BJ (cell line): ENCODE results near the gene ABLIM2. TPM values are rescaled to one million over a fixed set of nuclear protein-coding genes. Genes with fewer than 3 reads are reported as not detected.

Experiments
- CTCF ChIA-PET: fragments of 350-600 bp; formaldehyde crosslinking; extraction: SDS; loops from one replicate; lab custom pipeline; 2021; ENCODE audit warnings: antibody characterized with exemption, inconsistent platforms; lab: Yijun Ruan, JAX
- POLR2A ChIA-PET: fragments of 300-600 bp; sonication (Branson Sonifier 250); formaldehyde crosslinking; extraction: SDS; loops from one replicate; lab custom pipeline; 2021; ENCODE audit warnings: antibody characterized with exemption; lab: Charles Lee
- DNase-seq: peaks from one replicate; pipeline ENCODE4 v3.0.0-alpha.2; 2011; ENCODE audit warnings: low read depth
- H3K27me3 ChIP-seq: 2 replicates; pipeline ENCODE4 v1.6.0; 2011; ENCODE audit warnings: low read length; ENCODE audit not compliant: control insufficient read depth, insufficient read depth
- H3K36me3 ChIP-seq: 2 replicates; pipeline ENCODE4 v1.5.1; 2011; ENCODE audit warnings: low read length; ENCODE audit not compliant: control insufficient read depth, insufficient read depth
- H3K4me3 ChIP-seq: 2 replicates; pipeline ENCODE4 v1.5.1; 2011; ENCODE audit warnings: low read depth, mild to moderate bottlenecking, control low read depth, low read length
- CTCF ChIP-seq: IDR thresholded peaks from 2 replicates; pipeline ENCODE4 v1.5.1; 2011; ENCODE audit warnings: low read depth, mild to moderate bottlenecking, control low read depth, inconsistent platforms, low read length, moderate library complexity; ENCODE audit not compliant: insufficient read depth
- polyA plus RNA-seq: library from polyadenylated mRNA; depleted of rRNA; stranded (reverse); fragments of >200 nt; gene quantifications from 2 replicates; pipeline ENCODE4 v1.2.3, GENCODE V29; 2011

Gene ABLIM2
- polyA plus RNA-seq, 1 experiment = 0.07 TPM

DNA sequence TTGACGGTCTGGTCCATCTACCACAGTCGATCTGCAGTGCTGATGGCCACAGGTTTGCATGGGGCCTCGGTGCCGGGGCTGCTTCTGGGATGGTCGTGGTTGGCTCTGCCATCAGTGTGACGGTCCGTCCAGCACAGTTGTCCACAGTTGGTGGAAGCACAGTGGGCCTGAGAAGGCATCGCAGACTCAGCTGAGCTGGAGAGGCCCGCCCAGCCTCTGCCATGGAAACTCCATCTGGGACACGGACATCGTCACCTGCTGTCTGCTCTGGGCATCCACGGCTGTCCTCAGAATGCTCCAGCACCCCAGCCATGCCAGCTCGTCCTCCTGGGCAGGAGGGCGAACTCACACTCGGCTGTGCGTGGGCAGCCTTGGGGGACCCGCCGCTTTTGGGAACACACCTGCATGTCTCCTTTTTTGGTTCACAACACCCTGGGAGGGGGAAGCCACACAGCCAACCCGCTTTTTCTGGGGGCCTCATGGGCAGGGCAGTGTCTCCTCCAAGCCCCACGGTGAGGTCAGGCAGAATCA is 33.0 kb downstream of the ABLIM2 start:
- Histone ChIP-seq H3K4me3 (no peak overlapping the region), H3K27me3 (no peaks in the 10 kb centered on the region; the same call in none of the 2 replicates), H3K36me3 (no peaks in the 10 kb centered on the region)
- POLR2A ChIA-PET = no interaction called here
- no peak for DNase-seq
- CTCF ChIA-PET = no interaction called here
- no peak for TF ChIP-seq CTCF

- no peak for TF ChIP-seq CTCF
- POLR2A ChIA-PET = no interaction called here
- no peak for DNase-seq
- Histone ChIP-seq H3K27me3 (no peaks in the 10 kb centered on the region; the same call in none of the 2 replicates), H3K4me3 (no peak overlapping the region), H3K36me3 (no peaks in the 10 kb centered on the region)
- CTCF ChIA-PET = no interaction called here
Observed at GRCh38 chr4:8123870-8124269, 34.7 kb downstream of the ABLIM2 start.

DNA sequence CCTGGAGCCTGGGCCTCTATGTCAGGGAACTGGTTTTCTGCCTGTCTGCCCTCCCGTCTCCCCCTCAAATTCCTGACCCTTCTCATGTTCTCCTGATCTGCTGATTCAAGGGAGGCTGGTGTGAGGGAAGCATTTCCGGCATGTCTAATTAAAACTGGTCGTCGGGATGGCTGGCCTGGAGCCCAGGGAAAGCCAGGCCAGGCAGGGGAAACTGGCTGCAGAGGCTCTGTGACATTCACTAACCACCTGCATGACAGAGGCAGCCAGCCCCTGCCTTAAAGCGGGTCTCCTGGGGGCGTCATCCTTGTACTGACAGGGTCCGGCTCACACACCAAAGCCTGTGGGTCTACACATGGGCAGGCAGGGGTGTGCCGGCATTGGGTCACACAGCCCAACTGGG is 35.2 kb downstream of the ABLIM2 start:
- H3K36me3 ChIP-seq = no peaks in the 10 kb centered on the region
- POLR2A ChIA-PET = no interaction called here
- H3K4me3 ChIP-seq = no peak overlapping the region
- no peak for TF ChIP-seq CTCF
- no peaks in the 10 kb centered on the region; the same call in none of the 2 replicates for H3K27me3 ChIP-seq
- no peak for DNase-seq
- CTCF ChIA-PET = no interaction called here

- Histone ChIP-seq H3K27me3 (no peaks in the 10 kb centered on the region; the same call in none of the 2 replicates), H3K4me3 (no peak overlapping the region), H3K36me3 (no peaks in the 10 kb centered on the region)
- DNase-seq = no peak
- TF ChIP-seq CTCF = no peak
- CTCF ChIA-PET = no interaction called here
- POLR2A ChIA-PET = no interaction called here
Observed at GRCh38 chr4:8122746-8123145, 35.9 kb downstream of the ABLIM2 start.

GRCh38 chr4:8121292-8122015 is 37.2 kb downstream of the ABLIM2 start:
- CTCF ChIA-PET = no interaction called here
- DNase-seq = no peak
- Histone ChIP-seq H3K4me3 (no peak overlapping the region), H3K27me3 (no peaks in the 10 kb centered on the region; the same call in none of the 2 replicates), H3K36me3 (no peaks in the 10 kb centered on the region)
- POLR2A ChIA-PET = no interaction called here
- no peak for TF ChIP-seq CTCF
